Upper lobe of left lung (tissue), 4 donors: ENCODE data around the gene LHFPL2.

Experiments used
- CTCF ChIP-seq, 6 experiments: fragments of 450-650 bp in 4 of 6; fragments of 200-600 bp in 2 of 6; sonication (generic) in 2 of 6; IDR thresholded peaks; one replicate each; pipeline ENCODE4 v1.5.1; 2016 to 2019; ENCODE audit warnings: antibody characterized with exemption in 6 of 6
- POLR2AphosphoS5 ChIP-seq, 2 donors: sonication (generic); formaldehyde crosslinking; IDR thresholded peaks; one replicate each; pipeline ENCODE4 v1.5.1; 2017; ENCODE audit warnings: antibody characterized with exemption in 2 of 2

- TF ChIP-seq CTCF (IDR thresholded peaks at IDR 0.05) (no peak), POLR2AphosphoS5 (IDR thresholded peaks at IDR 0.05) (no peak)
These were observed 73.8 kb downstream of the LHFPL2 start for GRCh38 chr5:78574731-78575161.
